Naive B cell (primary cell): ENCODE results near the gene ACACA. TPM values are rescaled to one million over a fixed set of nuclear protein-coding genes. Genes with fewer than 3 reads are reported as not detected.

Source experiments
- ATAC-seq, 2 donors: fragments of 150-1000 bp; cut with Tn5 transposase; 2 replicates each; pipeline ENCODE4 v1.10.0; 2021; ENCODE audit warnings: low read depth in 2 of 2, mild to moderate bottlenecking in 2 of 2, moderate library complexity in 2 of 2
- DNase-seq: peaks from one replicate; pipeline ENCODE4 v3.0.0; 2022
- H3K27ac Mint-ChIP-seq, 6 donors: one replicate each; pipeline ENCODE4 v1.8.0; 2020 to 2022; ENCODE audit warnings: mild to moderate bottlenecking in 6 of 6, mixed read lengths in 6 of 6, moderate library complexity in 5 of 6, inconsistent platforms in 2 of 6
- H3K27me3 Mint-ChIP-seq, 3 donors: one replicate each; pipeline ENCODE4 v1.8.0; 2021 to 2022; ENCODE audit warnings: mixed read lengths in 3 of 3, mild to moderate bottlenecking in 1 of 3
- H3K36me3 Mint-ChIP-seq, 2 donors: one replicate each; pipeline ENCODE4 v1.8.0; 2020 to 2022; ENCODE audit warnings: mixed read lengths in 2 of 2, inconsistent platforms in 1 of 2, mild to moderate bottlenecking in 1 of 2
- H3K4me1 Mint-ChIP-seq, 3 donors: one replicate each; pipeline ENCODE4 v1.8.0; 2020 to 2022; ENCODE audit warnings: mixed read lengths in 3 of 3, inconsistent platforms in 1 of 3, mild to moderate bottlenecking in 1 of 3, moderate library complexity in 1 of 3
- H3K4me3 Mint-ChIP-seq, 8 donors: one replicate each; pipeline ENCODE4 v1.8.0; 2020 to 2022; ENCODE audit warnings: mild to moderate bottlenecking in 8 of 8, mixed read lengths in 8 of 8, moderate library complexity in 8 of 8, inconsistent platforms in 2 of 8
- H3K9me3 Mint-ChIP-seq, 7 donors: one replicate each; pipeline ENCODE4 v1.8.0; 2020 to 2022; ENCODE audit warnings: mixed read lengths in 7 of 7, mild to moderate bottlenecking in 5 of 7, inconsistent platforms in 2 of 7, moderate library complexity in 1 of 7
- polyA plus RNA-seq, 6 donors: library from polyadenylated mRNA; unstranded; fragments of 300-500 nt; fragmentation: Illumina TruSeq; gene quantifications; one replicate each; pipeline ENCODE4 v1.2.3, GENCODE V29; 2021; ENCODE audit warnings: low read depth in 6 of 6

Gene ACACA
- polyA plus RNA-seq, 6 donors from 2014 or later, result 4.7 to 12.7 (median 7.7) TPM

DNA sequence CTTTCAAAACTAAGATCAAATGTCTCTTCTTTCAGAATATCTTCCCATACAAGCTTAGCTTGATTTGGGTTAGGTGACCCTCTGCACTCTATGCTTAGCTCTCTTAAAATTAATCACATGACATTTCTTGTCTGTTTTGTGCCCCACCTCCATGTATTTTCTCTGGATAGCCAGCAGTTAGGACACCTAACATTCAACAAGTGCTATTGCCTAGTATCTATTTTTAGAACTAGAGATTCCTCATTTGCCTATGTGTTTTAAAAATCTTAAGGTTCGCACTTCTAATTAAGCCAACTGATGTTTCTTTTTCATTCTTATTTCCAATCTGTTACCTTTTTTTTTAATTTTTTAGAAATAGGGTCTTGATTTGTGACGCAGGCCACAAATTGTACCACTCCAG is 160.6 kb downstream of the ACACA start:
- H3K4me3 Mint-ChIP-seq, result no peak overlapping the region
- H3K4me1 Mint-ChIP-seq, result no peaks in the 10 kb centered on the region
- peaks cover 23 to 28% of the 10 kb centered on the region in 2 donors for H3K36me3 Mint-ChIP-seq
- H3K9me3 Mint-ChIP-seq, result no peaks in the 10 kb centered on the region
- no peaks in the 10 kb centered on the region for H3K27me3 Mint-ChIP-seq
- DNase-seq (no peak), ATAC-seq (no peak)
- no peak overlapping the region for H3K27ac Mint-ChIP-seq

- ATAC-seq (no peak), DNase-seq (no peak)
- no peaks in the 10 kb centered on the region for H3K4me1 Mint-ChIP-seq
- no peak overlapping the region for H3K4me3 Mint-ChIP-seq
- H3K9me3 Mint-ChIP-seq, result no peaks in the 10 kb centered on the region
- no peak overlapping the region for H3K27ac Mint-ChIP-seq
- no peaks in the 10 kb centered on the region for H3K27me3 Mint-ChIP-seq
- peaks cover 2 to 5% of the 10 kb centered on the region in 2 donors for H3K36me3 Mint-ChIP-seq
Measured at GRCh38 chr17:37240381-37240780, 166.3 kb downstream of the ACACA start.

- Mint-ChIP-seq H3K36me3 (peaks cover 0 to 5% of the 10 kb centered on the region in 2 donors), H3K4me1 (no peaks in the 10 kb centered on the region), H3K27ac (peak overlapping the region in 1 of 6 donors; percentile 57), H3K9me3 (no peaks in the 10 kb centered on the region), H3K4me3 (no peak overlapping the region), H3K27me3 (no peaks in the 10 kb centered on the region)
- ATAC-seq (no peak), DNase-seq (no peak)
Measured at GRCh38 chr17:37239690-37240334, 166.8 kb downstream of the ACACA start.

DNA sequence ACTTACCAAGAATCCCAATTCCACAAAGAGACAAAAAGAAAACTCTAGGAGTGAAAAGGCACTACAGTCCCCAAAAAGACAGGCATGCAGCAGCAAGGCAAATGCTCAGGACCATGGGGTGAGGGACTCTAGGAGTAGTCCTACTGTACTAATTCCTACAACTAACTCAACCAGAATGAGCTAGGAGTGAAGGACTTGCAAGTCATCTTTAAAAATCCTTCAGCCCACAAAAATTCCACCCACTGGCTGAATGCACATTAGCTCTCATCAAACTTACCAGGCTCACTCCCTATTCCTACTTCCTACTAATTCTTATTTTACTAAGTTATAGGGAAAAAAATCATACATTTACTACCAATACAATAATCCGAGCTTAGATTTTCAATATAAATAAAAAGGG is 172.5 kb downstream of the ACACA start:
- Mint-ChIP-seq H3K4me3 (no peak overlapping the region), H3K9me3 (no peaks in the 10 kb centered on the region), H3K27ac (no peak overlapping the region), H3K36me3 (no peaks in the 10 kb centered on the region), H3K27me3 (no peaks in the 10 kb centered on the region), H3K4me1 (no peaks in the 10 kb centered on the region)
- DNase-seq, result no peak
- no peak for ATAC-seq

DNA sequence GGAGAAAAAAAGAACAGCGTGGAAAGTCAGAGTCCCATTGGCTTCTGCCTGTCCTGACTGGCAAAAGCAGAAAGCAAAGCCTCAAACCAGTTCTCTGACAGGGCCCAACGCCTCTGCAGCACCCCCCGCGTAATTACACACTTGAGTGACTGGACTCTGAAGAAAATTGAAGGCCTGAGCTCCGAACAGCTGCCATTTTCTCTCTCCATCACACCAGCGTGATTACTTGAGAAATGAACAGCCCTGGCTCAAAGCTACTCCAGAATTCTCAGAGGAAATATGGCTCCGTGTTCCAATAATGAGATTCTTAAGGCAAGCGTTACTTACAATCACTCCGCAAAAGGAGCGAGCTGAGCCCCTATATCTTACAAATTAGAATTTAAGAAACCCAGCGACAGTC is 173.6 kb downstream of the ACACA start:
- no peak overlapping the region for H3K4me3 Mint-ChIP-seq
- DNase-seq (no peak), ATAC-seq (no peak)
- H3K9me3 Mint-ChIP-seq, result no peaks in the 10 kb centered on the region
- H3K27me3 Mint-ChIP-seq, result no peaks in the 10 kb centered on the region
- H3K27ac Mint-ChIP-seq, result no peak overlapping the region
- no peaks in the 10 kb centered on the region for H3K4me1 Mint-ChIP-seq
- H3K36me3 Mint-ChIP-seq, result no peaks in the 10 kb centered on the region

DNA sequence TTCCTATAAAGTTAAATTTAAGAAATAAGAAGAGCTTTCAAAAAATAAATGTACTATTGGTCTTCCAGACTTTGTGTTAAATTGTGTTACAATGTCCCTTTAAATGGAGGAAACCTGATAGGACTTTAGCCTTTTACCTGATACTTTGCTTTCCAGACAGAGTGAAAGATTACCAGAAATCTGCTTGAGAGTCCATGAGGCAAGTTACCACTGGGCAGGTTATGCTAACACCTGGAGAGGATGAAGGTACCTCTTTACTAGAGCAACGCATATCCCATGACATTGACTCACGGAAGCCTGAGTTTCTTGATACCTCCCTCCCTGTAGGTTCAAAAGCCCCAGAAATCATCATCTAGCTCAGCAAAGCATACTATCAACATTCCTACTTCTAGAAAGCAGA is 174.7 kb downstream of the ACACA start:
- DNase-seq (no peak), ATAC-seq (no peak)
- Mint-ChIP-seq H3K4me1 (no peaks in the 10 kb centered on the region), H3K27ac (no peak overlapping the region), H3K4me3 (peak overlapping the region in 1 of 8 donors; percentile 7), H3K36me3 (no peaks in the 10 kb centered on the region), H3K27me3 (no peaks in the 10 kb centered on the region), H3K9me3 (no peaks in the 10 kb centered on the region)

- Mint-ChIP-seq H3K4me3 (no peak overlapping the region), H3K36me3 (peaks cover 1 to 7% of the 10 kb centered on the region in 2 donors), H3K9me3 (no peaks in the 10 kb centered on the region), H3K4me1 (no peaks in the 10 kb centered on the region), H3K27ac (no peak overlapping the region), H3K27me3 (no peaks in the 10 kb centered on the region)
- DNase-seq (no peak), ATAC-seq (no peak)
Measured at GRCh38 chr17:37230633-37231032, 176.0 kb downstream of the ACACA start.

GRCh38 chr17:37225465-37225864 is 181.2 kb downstream of the ACACA start:
- Mint-ChIP-seq H3K9me3 (no peaks in the 10 kb centered on the region), H3K27me3 (no peaks in the 10 kb centered on the region), H3K4me3 (no peak overlapping the region), H3K36me3 (peaks cover 8 to 19% of the 10 kb centered on the region in 2 donors), H3K4me1 (no peaks in the 10 kb centered on the region), H3K27ac (no peak overlapping the region)
- ATAC-seq (no peak), DNase-seq (no peak)

DNA sequence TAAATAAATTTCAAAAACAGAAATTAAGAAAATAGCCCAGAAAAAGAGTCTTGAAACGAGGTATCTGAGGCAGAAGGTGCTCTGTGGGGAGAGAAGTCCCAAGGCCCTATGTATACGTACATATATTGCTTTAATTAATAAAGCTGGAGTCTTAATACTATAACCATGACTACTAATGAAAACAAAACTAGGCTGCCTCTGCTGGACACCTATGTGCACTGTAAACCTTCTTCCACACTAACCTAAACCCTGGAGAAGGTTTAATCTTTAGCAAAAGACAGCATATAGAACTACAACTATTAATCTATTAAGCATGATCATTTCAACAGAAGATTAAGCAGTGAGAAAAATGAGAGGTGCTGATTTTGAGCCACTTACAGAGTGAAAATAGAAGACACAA is 184.8 kb downstream of the ACACA start:
- Mint-ChIP-seq H3K9me3 (no peaks in the 10 kb centered on the region), H3K27ac (no peak overlapping the region), H3K27me3 (no peaks in the 10 kb centered on the region), H3K36me3 (peaks cover 8 to 19% of the 10 kb centered on the region in 2 donors), H3K4me3 (no peak overlapping the region), H3K4me1 (no peaks in the 10 kb centered on the region)
- no peak for ATAC-seq
- DNase-seq, result no peak

GRCh38 chr17:37220607-37220953 is 186.1 kb downstream of the ACACA start:
- Mint-ChIP-seq H3K27me3 (no peaks in the 10 kb centered on the region), H3K9me3 (no peaks in the 10 kb centered on the region), H3K4me1 (no peaks in the 10 kb centered on the region), H3K36me3 (peaks cover 6 to 11% of the 10 kb centered on the region in 2 donors), H3K4me3 (no peak overlapping the region), H3K27ac (peak overlapping the region in 2 of 6 donors; percentile 31 to 66)
- no peak for DNase-seq
- ATAC-seq, result no peak

DNA sequence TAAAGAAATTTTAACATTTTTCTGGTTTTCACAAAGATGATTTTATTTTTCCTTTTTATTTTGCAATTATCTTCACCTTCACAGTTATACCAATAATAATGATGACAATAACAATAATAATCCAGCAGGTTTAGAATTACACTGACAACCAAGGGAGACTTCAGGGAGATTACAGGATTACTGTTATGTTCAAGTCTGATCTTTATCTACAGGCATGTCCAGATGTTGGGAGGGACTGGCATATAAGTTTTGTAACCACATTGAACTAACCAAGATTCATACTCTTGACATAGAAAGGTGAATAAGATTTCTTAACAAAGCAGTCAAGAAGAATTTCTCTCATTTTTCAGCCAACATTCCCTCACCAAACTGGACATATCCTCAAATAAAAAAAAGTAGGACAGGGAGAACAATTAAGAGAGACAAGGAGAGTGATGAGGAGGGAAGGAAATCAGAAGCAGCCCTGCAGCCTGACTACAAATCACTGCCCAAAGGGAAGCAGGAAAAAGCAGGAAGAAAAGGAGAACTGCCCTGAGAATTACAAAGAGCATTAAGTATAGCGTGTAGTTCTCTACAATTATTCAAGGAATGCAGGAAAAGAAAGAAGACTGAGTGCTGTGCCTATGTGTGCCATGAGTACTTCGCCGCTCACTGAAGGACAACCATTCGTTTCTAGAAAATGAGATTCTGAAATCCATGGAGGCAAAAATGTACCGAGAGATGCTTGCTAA is 186.6 kb downstream of the ACACA start:
- no peaks in the 10 kb centered on the region for H3K9me3 Mint-ChIP-seq
- ATAC-seq (no peak), DNase-seq (no peak)
- H3K27me3 Mint-ChIP-seq, result no peaks in the 10 kb centered on the region
- peak overlapping the region in 1 of 6 donors; percentile 66 for H3K27ac Mint-ChIP-seq
- peaks cover under 1 to 6% of the 10 kb centered on the region in 2 donors for H3K36me3 Mint-ChIP-seq
- no peak overlapping the region for H3K4me3 Mint-ChIP-seq
- H3K4me1 Mint-ChIP-seq, result no peaks in the 10 kb centered on the region

DNA sequence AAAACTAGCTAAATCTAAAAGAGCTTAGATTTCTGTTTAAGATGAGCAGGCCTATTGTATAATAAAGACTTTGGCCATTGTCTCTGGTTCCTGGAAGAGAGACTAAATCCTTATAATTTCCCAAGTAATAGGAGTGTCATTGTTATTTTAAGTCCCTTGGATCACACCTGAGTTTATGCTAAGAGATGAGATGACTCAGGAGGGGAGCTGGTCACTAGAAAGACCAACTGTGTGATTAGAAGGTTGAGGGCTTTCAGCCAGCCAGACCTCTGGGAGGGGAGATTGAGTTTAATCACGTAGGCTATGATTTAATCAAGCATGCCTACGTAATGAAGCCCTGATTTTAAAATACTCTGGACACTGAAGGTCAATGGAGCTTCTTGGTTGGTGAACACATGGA is 187.8 kb downstream of the ACACA start:
- H3K27me3 Mint-ChIP-seq, result no peaks in the 10 kb centered on the region
- H3K4me1 Mint-ChIP-seq, result no peaks in the 10 kb centered on the region
- H3K27ac Mint-ChIP-seq, result peak overlapping the region in 1 of 6 donors; percentile 42
- no peak for DNase-seq
- H3K36me3 Mint-ChIP-seq, result peaks cover 0 to 4% of the 10 kb centered on the region in 2 donors
- ATAC-seq, result no peak
- no peaks in the 10 kb centered on the region for H3K9me3 Mint-ChIP-seq
- no peak overlapping the region for H3K4me3 Mint-ChIP-seq

GRCh38 chr17:37214416-37214815 is 192.2 kb downstream of the ACACA start:
- Mint-ChIP-seq H3K4me3 (no peak overlapping the region), H3K4me1 (no peaks in the 10 kb centered on the region), H3K9me3 (no peaks in the 10 kb centered on the region), H3K27me3 (no peaks in the 10 kb centered on the region), H3K27ac (peak overlapping the region in 1 of 6 donors; percentile 8), H3K36me3 (peaks cover 0 to 13% of the 10 kb centered on the region in 2 donors)
- ATAC-seq (no peak), DNase-seq (no peak)

GRCh38 chr17:37213927-37214326 is 192.7 kb downstream of the ACACA start:
- Mint-ChIP-seq H3K36me3 (peaks cover 0 to 14% of the 10 kb centered on the region in 2 donors), H3K4me3 (no peak overlapping the region), H3K27me3 (no peaks in the 10 kb centered on the region), H3K27ac (peak overlapping the region in 1 of 6 donors; percentile 8), H3K4me1 (no peaks in the 10 kb centered on the region), H3K9me3 (no peaks in the 10 kb centered on the region)
- no peak for DNase-seq
- ATAC-seq, result no peak
